T-helper 17 cell (primary cell): ENCODE measurements around the gene EHF. TPM values are rescaled to one million over a fixed set of nuclear protein-coding genes. Genes with fewer than 3 reads are reported as not detected.
A peak's percentile ranks its signal among the peaks of the same experiment; 100 is the strongest.

ENCODE experiments used
- ATAC-seq: fragments of 150-1000 bp; cut with Tn5 transposase; 2 replicates; pipeline ENCODE4 v1.10.0; 2021; ENCODE audit warnings: mild to moderate bottlenecking, moderate library complexity
- DNase-seq, 3 donors: peaks; one replicate each; pipeline versions ENCODE4 v3.0.0 to v3.0.0-alpha.2; 2020 to 2021
- H3K9me3 ChIP-seq: one replicate; pipeline ENCODE4 v1.7.0; 2013; ENCODE audit warnings: low read length, mild to moderate bottlenecking; ENCODE audit not compliant: control insufficient read depth, poor library complexity, severe bottlenecking
- H3K27ac Mint-ChIP-seq: one replicate; pipeline ENCODE4 v1.8.0; 2022; ENCODE audit warnings: mild to moderate bottlenecking, moderate library complexity, mixed read lengths
- H3K27me3 Mint-ChIP-seq: one replicate; pipeline ENCODE4 v1.8.0; 2022; ENCODE audit warnings: mixed read lengths
- H3K36me3 Mint-ChIP-seq: one replicate; pipeline ENCODE4 v1.8.0; 2022; ENCODE audit warnings: low read depth, mixed read lengths
- H3K4me1 Mint-ChIP-seq: one replicate; pipeline ENCODE4 v1.8.0; 2022; ENCODE audit warnings: mild to moderate bottlenecking, mixed read lengths
- H3K4me3 Mint-ChIP-seq: one replicate; pipeline ENCODE4 v1.8.0; 2022; ENCODE audit warnings: mild to moderate bottlenecking, moderate library complexity, mixed read lengths
- total RNA-seq, 4 donors: library from RNA in 2 of 4; stranded (reverse) in 2 of 4; gene quantifications; one replicate each; pipeline ENCODE4 v1.2.3 and lab custom pipeline; 2022 to 2026

The EHF gene
- total RNA-seq, 2 donors from 2014 or later, result 0.34 to 0.65 TPM

GRCh38 chr11:34593085-34593484 is 27.8 kb upstream of the EHF start:
- no peak overlapping the region for H3K27ac Mint-ChIP-seq
- H3K9me3 ChIP-seq, result no peaks in the 10 kb centered on the region
- H3K36me3 Mint-ChIP-seq, result no peaks in the 10 kb centered on the region
- H3K4me3 Mint-ChIP-seq, result no peak overlapping the region
- no peak for DNase-seq
- H3K4me1 Mint-ChIP-seq, result no peaks in the 10 kb centered on the region
- ATAC-seq, result no peak
- peaks cover 15% of the 10 kb centered on the region for H3K27me3 Mint-ChIP-seq

DNA sequence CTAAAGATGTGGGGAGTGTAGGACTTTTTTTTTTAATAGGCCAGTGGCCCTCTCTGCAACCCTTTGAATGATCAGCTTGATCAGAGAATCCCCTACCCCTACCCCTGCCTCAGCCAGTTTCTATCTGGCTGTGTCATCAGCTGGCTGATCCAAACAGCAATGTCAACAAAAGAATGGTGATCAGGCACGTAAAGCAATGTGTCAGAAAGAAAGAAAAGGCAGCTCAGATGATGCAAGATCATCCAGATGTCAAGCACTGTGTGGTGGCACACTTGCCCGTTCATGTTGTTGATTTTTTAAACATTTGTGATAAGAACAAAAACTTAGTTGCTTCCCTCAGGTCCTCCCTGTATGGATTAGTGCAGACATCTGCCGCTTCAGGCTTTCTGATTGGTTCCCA is 26.3 kb upstream of the EHF start:
- DNase-seq (no peak), ATAC-seq (no peak)
- Mint-ChIP-seq H3K27me3 (peaks cover 5% of the 10 kb centered on the region), H3K27ac (no peak overlapping the region), H3K36me3 (no peaks in the 10 kb centered on the region), H3K4me1 (peaks cover 2% of the 10 kb centered on the region), H3K4me3 (no peak overlapping the region)
- no peaks in the 10 kb centered on the region for H3K9me3 ChIP-seq

- peaks cover 5% of the 10 kb centered on the region for H3K27me3 Mint-ChIP-seq
- ATAC-seq (no peak), DNase-seq (no peak)
- H3K4me1 Mint-ChIP-seq, result peaks cover 6% of the 10 kb centered on the region
- no peaks in the 10 kb centered on the region for H3K9me3 ChIP-seq
- H3K36me3 Mint-ChIP-seq, result no peaks in the 10 kb centered on the region
- no peak overlapping the region for H3K4me3 Mint-ChIP-seq
- H3K27ac Mint-ChIP-seq, result no peak overlapping the region
Observed at GRCh38 chr11:34595391-34595790, 25.5 kb upstream of the EHF start.

- Mint-ChIP-seq H3K27ac (no peak overlapping the region), H3K27me3 (peaks cover 5% of the 10 kb centered on the region), H3K4me3 (no peak overlapping the region), H3K4me1 (peaks cover 6% of the 10 kb centered on the region), H3K36me3 (no peaks in the 10 kb centered on the region)
- ATAC-seq, result no peak
- no peak for DNase-seq
- no peaks in the 10 kb centered on the region for H3K9me3 ChIP-seq
Observed at GRCh38 chr11:34595960-34596644, 24.8 kb upstream of the EHF start.

- H3K36me3 Mint-ChIP-seq, result no peaks in the 10 kb centered on the region
- H3K9me3 ChIP-seq, result no peaks in the 10 kb centered on the region
- H3K27ac Mint-ChIP-seq, result no peak overlapping the region
- ATAC-seq, result no peak
- peaks cover 9% of the 10 kb centered on the region for H3K27me3 Mint-ChIP-seq
- peaks cover 8% of the 10 kb centered on the region for H3K4me1 Mint-ChIP-seq
- peak overlapping the region; percentile 2 for H3K4me3 Mint-ChIP-seq
- DNase-seq, result no peak
Observed at GRCh38 chr11:34599406-34599945, 21.4 kb upstream of the EHF start.

GRCh38 chr11:34600339-34601084 is 20.4 kb upstream of the EHF start:
- Mint-ChIP-seq H3K4me3 (no peak overlapping the region), H3K4me1 (peaks cover 8% of the 10 kb centered on the region), H3K36me3 (no peaks in the 10 kb centered on the region), H3K27ac (no peak overlapping the region), H3K27me3 (peaks cover 10% of the 10 kb centered on the region)
- no peak for DNase-seq
- H3K9me3 ChIP-seq, result no peaks in the 10 kb centered on the region
- no peak for ATAC-seq

- H3K27me3 Mint-ChIP-seq, result peaks cover 13% of the 10 kb centered on the region
- peaks cover 8% of the 10 kb centered on the region for H3K4me1 Mint-ChIP-seq
- no peak overlapping the region for H3K4me3 Mint-ChIP-seq
- DNase-seq (no peak), ATAC-seq (no peak)
- no peaks in the 10 kb centered on the region for H3K36me3 Mint-ChIP-seq
- H3K27ac Mint-ChIP-seq, result peak overlapping the region; percentile 11
- no peaks in the 10 kb centered on the region for H3K9me3 ChIP-seq
Observed at GRCh38 chr11:34601085-34601444, 19.8 kb upstream of the EHF start.

DNA sequence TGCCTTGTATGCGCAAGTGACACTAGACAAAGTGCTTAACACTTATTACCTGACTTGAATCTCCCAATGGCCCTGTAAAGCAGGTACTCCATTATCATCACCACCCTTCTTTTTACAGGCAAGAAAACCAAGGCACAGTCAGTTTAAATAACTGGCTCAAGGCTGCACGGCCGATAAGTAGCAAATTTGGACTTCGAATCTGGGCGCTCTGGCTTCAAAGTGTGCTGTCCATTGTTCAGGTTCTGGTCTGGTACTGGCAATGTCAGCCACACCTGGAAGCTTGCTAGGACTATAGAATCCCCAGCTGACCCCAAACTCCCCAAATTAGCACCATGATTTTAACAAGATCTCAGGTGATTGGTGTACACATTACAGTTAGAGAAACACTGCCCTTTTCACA is 19.3 kb upstream of the EHF start:
- peaks cover 13% of the 10 kb centered on the region for H3K27me3 Mint-ChIP-seq
- ATAC-seq, result no peak

DNA sequence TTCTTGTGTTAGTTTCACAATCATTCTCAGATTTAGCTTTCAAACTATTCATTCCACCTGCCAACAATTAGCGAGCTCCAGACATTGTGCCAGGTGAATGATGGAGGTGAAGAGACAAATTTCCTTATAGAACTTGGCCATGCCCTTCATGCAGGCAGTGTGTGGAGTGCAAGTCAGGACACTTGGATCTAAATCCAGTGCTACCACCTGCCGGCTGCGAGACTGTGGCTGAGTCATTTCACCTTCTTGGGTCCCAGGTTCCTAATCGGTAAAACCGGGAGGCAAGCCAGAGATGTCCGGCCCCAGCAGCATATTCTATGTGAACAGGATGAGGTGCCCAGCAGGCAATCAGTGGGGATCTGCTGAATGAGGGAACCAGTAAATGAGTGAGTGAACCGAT is 18.6 kb upstream of the EHF start:
- ATAC-seq (no peak), DNase-seq (no peak)
- H3K27me3 Mint-ChIP-seq, result peaks cover 13% of the 10 kb centered on the region
- H3K9me3 ChIP-seq, result no peaks in the 10 kb centered on the region
- H3K4me1 Mint-ChIP-seq, result peaks cover 8% of the 10 kb centered on the region
- no peak overlapping the region for H3K4me3 Mint-ChIP-seq
- no peak overlapping the region for H3K27ac Mint-ChIP-seq
- no peaks in the 10 kb centered on the region for H3K36me3 Mint-ChIP-seq

More for the DNA sequence above, 19.3 kb upstream of the EHF start:
- H3K36me3 Mint-ChIP-seq, result no peaks in the 10 kb centered on the region
- DNase-seq, result no peak
- H3K4me3 Mint-ChIP-seq, result no peak overlapping the region
- no peaks in the 10 kb centered on the region for H3K9me3 ChIP-seq
- peak overlapping the region; percentile 11 for H3K27ac Mint-ChIP-seq
- H3K4me1 Mint-ChIP-seq, result peaks cover 8% of the 10 kb centered on the region

DNA sequence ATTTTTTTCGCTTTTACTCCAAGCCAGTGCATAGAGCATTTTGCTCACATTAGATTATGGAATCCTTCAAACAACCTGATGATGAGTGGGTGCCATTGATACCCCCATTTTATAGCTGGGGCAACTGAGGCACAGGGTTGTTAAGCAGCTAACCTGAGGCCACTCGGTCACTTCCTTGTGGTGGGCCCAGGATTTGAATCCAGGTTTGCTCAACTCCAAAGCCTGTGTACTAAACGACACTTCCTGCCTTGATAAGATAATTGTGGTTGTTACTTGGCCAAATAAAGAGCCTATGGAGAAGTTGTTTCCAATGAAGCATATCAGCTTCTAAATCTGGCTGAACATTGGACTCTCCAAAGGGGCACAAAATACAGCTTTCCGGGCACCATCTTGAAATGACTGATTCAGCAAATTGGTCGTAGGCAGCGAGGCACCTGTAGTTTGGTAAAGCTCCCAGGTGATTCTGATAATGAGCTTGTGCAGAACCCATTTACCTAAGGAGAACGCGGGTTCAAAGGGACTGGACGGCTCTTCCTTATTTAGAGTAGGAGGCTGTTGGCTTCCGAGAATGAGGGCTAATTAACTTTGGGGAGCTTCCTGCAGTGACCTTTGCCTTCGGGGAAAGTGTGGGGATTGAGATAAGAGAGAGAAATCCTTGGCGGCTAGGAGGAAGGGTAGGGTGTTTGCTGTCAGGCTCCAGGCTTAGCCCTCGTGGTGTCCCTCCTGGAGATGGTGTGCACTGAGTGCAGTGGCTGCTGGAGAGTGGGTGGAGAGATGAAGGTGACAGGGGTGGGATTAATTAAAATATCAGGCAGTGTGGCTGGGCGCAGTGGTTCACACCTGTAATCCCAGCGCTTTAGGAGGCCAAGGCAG is 17.5 kb upstream of the EHF start:
- H3K4me3 Mint-ChIP-seq, result no peak overlapping the region
- no peak for DNase-seq
- H3K36me3 Mint-ChIP-seq, result no peaks in the 10 kb centered on the region
- H3K27me3 Mint-ChIP-seq, result peaks cover 16% of the 10 kb centered on the region
- ATAC-seq, result no peak
- H3K9me3 ChIP-seq, result no peaks in the 10 kb centered on the region
- peaks cover 8% of the 10 kb centered on the region for H3K4me1 Mint-ChIP-seq
- H3K27ac Mint-ChIP-seq, result no peak overlapping the region

- H3K36me3 Mint-ChIP-seq, result no peaks in the 10 kb centered on the region
- DNase-seq (no peak), ATAC-seq (no peak)
- H3K4me3 Mint-ChIP-seq, result no peak overlapping the region
- no peaks in the 10 kb centered on the region for H3K9me3 ChIP-seq
- H3K27me3 Mint-ChIP-seq, result peaks cover 21% of the 10 kb centered on the region
- H3K4me1 Mint-ChIP-seq, result peaks cover 8% of the 10 kb centered on the region
- no peak overlapping the region for H3K27ac Mint-ChIP-seq
Observed at GRCh38 chr11:34604145-34604544, 16.7 kb upstream of the EHF start.

DNA sequence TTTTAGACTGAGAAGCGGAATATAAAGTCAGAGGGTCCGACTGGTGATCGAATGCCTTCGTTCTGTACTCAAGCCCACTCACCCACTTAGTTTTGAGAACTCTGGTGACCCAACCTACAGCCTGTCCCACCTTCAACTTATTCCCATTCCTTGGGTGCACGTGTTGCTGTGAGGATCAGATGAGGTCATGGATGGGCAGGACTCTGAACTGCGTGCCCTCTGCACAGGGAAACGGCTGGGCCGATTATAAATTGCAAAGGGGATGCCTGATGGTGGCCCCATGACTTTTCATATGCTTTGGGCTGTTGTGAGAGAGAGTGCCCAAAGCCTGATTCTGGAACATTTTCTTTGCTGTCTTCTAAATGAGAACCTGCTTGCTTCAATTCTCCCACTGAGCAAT is 16.0 kb upstream of the EHF start:
- Mint-ChIP-seq H3K4me1 (peaks cover 5% of the 10 kb centered on the region), H3K36me3 (no peaks in the 10 kb centered on the region), H3K27me3 (peaks cover 21% of the 10 kb centered on the region), H3K4me3 (no peak overlapping the region), H3K27ac (no peak overlapping the region)
- no peak for ATAC-seq
- no peaks in the 10 kb centered on the region for H3K9me3 ChIP-seq
- DNase-seq, result no peak
